Measurements from ENCODE around the gene ATP6V0A1.
"Not testable (repeated sequence)": the region's sequence is repeated elsewhere in the genome, so short reads cannot be mapped to it uniquely, and the experiment has no call there.

The ATP6V0A1 gene

DNA sequence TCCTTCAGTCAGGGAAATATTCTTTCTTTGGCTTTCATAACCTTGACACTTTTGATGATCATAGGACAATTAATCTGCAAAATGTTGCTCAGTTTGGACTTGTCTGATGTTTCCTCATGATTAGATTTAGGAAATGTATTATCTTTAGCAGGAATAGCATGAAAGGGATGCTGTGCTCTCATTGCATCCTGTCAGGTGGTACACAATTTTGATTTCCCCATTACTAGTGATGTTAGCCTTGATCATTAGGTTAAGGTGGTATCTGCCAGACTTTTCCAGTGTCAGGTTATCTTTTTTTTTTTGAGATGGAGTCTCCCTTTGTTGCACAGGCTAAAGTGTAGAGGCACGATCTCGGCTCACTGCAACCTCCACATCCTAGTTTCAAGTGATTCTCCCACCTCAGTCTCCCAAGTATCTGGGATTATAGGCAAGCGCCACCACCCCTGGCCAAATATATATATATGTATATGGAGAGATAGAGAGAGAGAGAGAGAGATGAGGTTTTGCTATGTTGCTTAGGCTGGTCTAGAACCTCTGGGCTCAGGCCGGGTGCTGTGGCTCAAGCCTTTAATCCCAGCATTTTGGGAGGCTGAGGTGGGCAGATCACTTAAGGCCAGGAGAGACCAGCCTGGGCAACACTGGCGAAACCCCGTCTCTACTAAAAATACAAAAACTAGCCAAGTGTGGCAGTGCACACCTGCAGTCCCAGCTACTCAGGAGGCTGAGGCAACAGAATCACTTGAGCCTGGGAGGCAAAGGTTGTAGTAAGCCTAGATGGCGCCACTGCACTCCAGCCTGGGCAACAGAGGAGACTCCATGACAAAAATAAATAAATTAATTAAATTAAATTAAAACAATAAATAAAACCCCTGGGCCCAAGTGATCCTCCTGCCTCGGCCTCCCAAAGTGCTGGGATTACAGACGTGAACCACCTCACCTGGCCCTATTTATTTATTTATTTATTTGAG, 19.8 kb upstream of the ATP6V0A1 start:
- DNase-seq, result no peak

DNA sequence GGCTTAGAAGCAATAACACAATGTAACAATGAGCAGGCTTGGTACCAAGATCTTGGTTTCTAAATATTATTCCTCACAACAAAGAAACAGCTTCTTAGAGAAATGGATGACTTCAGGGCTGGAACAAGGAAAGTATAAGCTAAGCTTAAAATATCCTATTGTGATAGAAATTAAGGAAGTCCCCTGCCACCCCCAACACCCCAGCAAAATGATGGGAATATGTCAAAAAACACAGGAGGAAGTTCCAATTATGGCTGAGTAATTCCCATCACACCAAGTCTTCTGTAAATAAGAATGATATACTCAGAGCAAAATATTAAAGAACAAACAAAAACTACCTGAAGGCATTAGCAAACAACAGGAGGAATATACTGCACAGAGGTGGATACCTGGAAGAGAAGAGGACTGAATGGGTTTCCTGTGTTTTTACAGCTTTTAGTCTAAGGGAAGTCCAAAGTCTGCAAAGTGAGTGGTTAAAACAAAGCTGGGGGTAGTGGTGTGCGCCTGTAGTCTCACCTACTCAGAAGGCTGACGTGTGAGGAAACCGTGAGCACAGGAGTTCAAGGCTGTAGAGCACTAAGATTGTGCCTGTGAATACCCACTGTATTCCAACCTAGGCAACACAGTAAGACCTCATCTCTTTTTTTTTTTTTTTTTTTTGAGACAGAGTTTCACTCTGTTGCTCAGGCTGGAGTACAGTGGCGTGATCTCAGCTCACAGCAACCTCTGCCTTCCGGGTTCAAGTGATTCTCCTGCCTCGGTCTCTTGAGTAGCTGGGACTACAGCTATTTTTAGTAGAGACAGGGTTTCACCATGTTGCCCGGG, 17.1 kb upstream of the ATP6V0A1 start:
- no peak for DNase-seq

DNA sequence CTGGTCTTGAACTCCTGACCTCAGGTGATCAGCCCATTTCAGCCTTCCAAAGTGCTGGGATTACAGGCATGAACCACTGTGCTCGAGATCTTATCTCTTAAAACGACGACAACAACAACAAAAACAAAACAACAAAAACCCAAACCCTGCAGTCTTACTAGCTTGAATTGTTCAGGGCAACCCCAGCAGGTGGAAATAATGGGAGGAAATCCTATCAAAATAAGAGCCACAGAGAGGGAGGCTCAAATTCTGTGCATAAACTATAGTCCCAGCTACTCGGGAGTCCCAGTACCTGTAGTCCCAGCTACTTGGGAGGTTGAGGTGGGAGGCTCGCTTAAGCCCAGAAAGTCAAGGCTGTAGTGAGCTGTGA, 16.5 kb upstream of the ATP6V0A1 start:
- DNase-seq, result no peak

DNA sequence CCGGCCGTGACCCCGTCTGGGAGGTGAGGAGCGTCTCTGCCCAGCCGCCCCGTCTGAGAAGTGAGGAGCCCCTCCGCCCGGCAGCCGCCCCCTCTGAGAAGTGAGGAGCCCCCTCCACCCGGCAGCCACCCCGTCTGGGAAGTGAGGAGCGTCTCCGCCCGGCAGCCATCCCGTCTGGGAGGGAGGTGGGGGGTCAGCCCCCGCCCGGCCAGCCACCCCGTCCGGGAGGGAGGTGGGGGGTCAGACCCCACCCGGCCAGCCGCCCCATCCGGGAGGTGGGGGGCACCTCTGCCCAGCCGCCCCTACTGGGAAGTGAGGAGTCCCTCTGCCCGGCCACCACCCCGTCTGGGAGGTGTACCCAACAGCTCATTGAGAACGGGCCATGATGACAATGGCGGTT, 9.5 kb upstream of the ATP6V0A1 start:
- not testable (repeated sequence) for DNase-seq

- not testable (repeated sequence) for DNase-seq
Observed at GRCh38 chr17:42449838-42450237, 8.8 kb upstream of the ATP6V0A1 start.

GRCh38 chr17:42451270-42451669, 7.4 kb upstream of the ATP6V0A1 start:
- not testable (repeated sequence) for DNase-seq

DNA sequence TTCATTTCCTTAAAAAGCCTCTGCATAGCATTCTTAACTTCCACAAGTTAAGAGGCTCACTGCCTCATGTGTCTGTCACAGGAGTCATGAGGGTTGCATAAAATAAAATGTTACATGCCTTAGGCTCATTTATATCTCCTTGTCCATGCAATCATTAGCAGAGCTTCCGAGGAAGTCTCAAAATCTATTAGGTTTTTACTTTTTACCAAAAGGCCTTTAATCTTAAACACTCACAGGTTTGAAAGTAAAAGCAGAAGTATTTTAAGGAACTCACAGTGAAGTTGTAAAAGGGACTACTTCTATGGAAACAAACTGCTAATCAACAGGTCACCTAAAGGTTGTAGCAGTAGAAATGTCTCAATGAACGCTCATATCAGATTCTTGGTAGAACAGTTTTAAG, 5.2 kb upstream of the ATP6V0A1 start:
- no peak for DNase-seq

DNA sequence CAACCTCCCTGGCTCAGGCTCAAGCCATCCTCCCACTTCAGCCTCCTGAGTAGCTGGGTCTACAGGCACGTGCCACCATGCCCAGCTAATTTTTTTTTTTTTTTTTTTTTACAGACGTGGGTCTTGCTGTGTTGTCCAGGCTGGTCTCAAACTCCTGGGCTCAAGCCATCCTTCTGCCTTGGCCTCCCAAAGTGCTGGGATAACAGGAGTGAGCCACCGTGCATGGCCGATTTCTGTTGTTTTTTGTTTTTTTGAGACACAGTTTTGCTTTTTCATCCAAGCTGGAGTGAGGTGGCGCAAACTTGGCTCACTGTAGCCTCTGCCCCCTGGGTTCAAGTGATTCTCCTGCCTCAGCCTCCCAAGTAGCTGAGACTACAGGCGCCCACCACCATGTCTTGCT, 3.7 kb upstream of the ATP6V0A1 start:
- not testable (repeated sequence) for DNase-seq

GRCh38 chr17:42456223-42457106, 2.2 kb upstream of the ATP6V0A1 start:
- DNase-seq, result peak; percentile 79

DNA sequence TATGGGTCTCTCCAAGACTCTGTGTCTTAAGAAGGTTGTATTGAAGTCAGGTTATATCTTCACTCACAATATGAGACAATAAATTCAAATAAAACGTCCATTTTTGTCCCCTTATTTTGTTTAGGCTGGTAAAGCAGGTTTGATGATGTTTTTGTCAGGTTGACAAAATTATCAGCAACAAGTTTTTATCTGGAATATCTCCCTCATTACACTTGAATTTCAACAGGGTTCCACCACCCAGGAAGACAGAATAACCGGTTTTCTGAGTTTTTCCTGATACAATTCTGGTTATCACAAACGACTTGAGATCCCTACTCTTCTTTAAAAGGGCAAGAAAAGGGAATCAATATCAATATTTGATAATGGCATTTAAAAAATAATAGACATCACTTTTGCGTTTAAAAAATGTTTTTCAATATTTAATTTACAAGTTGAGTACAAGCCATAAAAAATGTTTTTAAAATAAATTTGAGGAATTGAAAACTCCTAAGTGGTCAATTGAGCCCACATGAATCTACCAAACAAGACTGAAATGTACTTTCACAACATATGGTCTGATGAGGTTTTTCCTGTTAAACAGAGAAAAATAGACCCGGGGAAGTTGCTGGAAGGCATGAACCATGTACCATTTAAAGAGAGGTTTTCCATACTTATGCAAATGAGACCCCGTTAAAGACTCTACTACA, 1.4 kb upstream of the ATP6V0A1 start:
- DNase-seq, result no peak

GRCh38 chr17:42459256-42459800, 650 bp downstream of the ATP6V0A1 start:
- peak; percentile 28 for DNase-seq

GRCh38 chr17:42459801-42460281, 1.2 kb downstream of the ATP6V0A1 start:
- peak; percentile 54 for DNase-seq

GRCh38 chr17:42460371-42460770, 1.7 kb downstream of the ATP6V0A1 start:
- DNase-seq, result no peak

- no peak for DNase-seq
Observed at GRCh38 chr17:42463976-42464400, 5.3 kb downstream of the ATP6V0A1 start.

DNA sequence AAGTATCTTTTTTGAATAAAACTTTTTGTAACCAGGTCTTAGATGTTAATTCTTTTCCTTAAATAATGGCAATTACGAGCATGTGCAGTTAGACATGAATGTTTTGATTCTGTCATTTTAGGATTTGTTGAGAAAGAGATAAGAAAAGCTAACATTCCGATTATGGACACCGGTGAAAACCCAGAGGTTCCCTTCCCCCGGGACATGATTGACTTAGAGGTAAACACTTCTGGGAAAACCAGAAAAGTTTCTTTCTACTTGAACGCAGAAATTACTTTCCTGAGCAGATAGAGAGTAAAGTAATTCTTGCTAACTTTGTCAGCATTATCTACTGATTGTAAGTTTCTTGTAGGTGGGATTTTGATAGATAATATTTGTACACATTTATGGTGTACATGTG, 9.2 kb downstream of the ATP6V0A1 start:
- no peak for DNase-seq

- DNase-seq, result peak; percentile 90
Observed at GRCh38 chr17:42472709-42473521, 14.2 kb downstream of the ATP6V0A1 start.

GRCh38 chr17:42474276-42474675, 15.6 kb downstream of the ATP6V0A1 start:
- no peak for DNase-seq

DNA sequence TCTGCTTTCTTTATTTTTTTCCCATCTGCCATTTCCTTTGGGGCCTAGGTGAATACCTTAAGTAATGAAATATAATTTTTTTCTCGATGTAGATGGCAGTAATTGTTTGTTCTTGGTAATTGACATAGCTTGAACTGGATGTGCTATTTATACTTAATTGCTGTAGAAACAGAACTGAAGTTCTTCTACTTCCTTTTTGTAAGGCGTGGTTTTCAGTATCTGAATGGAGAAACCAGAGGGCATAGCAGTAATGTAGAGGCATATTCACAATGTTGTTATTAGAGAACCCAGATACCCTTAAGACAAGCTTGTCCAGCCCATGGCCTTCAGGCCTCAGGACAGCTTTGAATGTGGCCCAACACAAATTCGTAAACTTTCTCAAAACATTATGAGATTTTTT, 16.4 kb downstream of the ATP6V0A1 start:
- DNase-seq, result no peak

GRCh38 chr17:42475835-42476234, 17.2 kb downstream of the ATP6V0A1 start:
- DNase-seq, result no peak

GRCh38 chr17:42476411-42476810, 17.7 kb downstream of the ATP6V0A1 start:
- DNase-seq, result no peak

DNA sequence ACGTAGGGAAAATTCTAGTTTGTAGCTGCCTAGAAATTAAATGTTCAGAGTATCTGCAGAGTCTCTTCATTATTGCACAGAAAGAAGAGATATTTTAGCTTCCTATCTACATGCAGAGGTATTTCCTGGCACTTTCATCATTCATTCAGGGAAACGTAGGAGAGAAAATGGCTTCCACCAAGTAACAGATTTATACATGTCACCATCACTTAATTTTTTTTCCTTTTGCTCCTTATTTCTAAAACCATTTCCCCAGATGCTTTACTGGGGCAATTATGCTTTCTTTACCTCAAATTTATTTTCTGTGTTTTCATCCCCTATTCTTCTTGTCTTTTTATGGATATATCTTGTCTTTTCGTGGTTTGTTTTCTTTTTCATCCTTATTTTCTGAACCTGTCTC, 18.5 kb downstream of the ATP6V0A1 start:
- DNase-seq, result no peak

Measured in fibroblast of skin of right quadriceps (primary cell).